D721Med (cell line): ENCODE results near the gene FBXL12.
A peak's percentile ranks its signal among the peaks of the same experiment; 100 is the strongest.
"Not testable (repeated sequence)": the region's sequence is repeated elsewhere in the genome, so short reads cannot be mapped to it uniquely, and the experiment has no call there.

ENCODE experiments used
- DNase-seq: peaks from one replicate; pipeline ENCODE4 v3.0.0; 2011; ENCODE audit warnings: low spot score; ENCODE audit not compliant: insufficient read length
- FAIRE-seq: peaks from 2 replicates; lab custom pipeline; 2011; peaks lifted over from hg19 to GRCh38; lab: Jason Lieb, UNC
- CTCF ChIP-seq: IDR thresholded peaks from 2 replicates; pipeline ENCODE4 v1.5.1; 2012; ENCODE audit warnings: mild to moderate bottlenecking, control low read depth; ENCODE audit not compliant: insufficient read depth; ENCODE audit errors: missing control alignments

The FBXL12 gene

GRCh38 chr19:9785367-9786331 lies 33.2 kb downstream of the FBXL12 start:
- TF ChIP-seq CTCF = no peak
- peak; percentile 77 for DNase-seq
- no peak for FAIRE-seq

GRCh38 chr19:9784163-9784496 lies 34.7 kb downstream of the FBXL12 start:
- DNase-seq, FAIRE-seq: not testable (repeated sequence)

GRCh38 chr19:9782338-9782737 lies 36.5 kb downstream of the FBXL12 start:
- FAIRE-seq (no peak), DNase-seq (no peak)
- no peak for TF ChIP-seq CTCF

- peak; percentile 32 for FAIRE-seq
- TF ChIP-seq CTCF = no peak
- peak; percentile 90 for DNase-seq
Observed at GRCh38 chr19:9768175-9769112, 50.4 kb downstream of the FBXL12 start, which contains the start of gene ZNF846. Gene ZNF846 (minus strand): TSS chr19:9768738. CDS start chr19:9764950, 3,788 bp downstream.
